B cell (primary cell): ENCODE results near the gene ZBTB34. TPM values are rescaled to one million over a fixed set of nuclear protein-coding genes. Genes with fewer than 3 reads are reported as not detected.

Experiments used
- ATAC-seq: fragments of 200-7000 bp; cut with Tn5 transposase; one replicate; pipeline ENCODE4 v1.10.0; 2021; ENCODE audit warnings: low read depth, mild to moderate bottlenecking, moderate number of reproducible peaks, moderate library complexity
- CTCF ChIA-PET: fragments of 350-600 bp; sonication (Branson Sonifier 250); formaldehyde crosslinking; loops from one replicate; lab custom pipeline; 2021; ENCODE audit warnings: antibody characterized with exemption, inconsistent platforms; lab: Charles Lee
- POLR2A ChIA-PET: fragments of 350-600 bp; sonication (Branson Sonifier 250); formaldehyde crosslinking; loops from one replicate; lab custom pipeline; 2021; ENCODE audit warnings: antibody characterized with exemption; lab: Charles Lee
- DNase-seq: peaks from one replicate; pipeline ENCODE4 v3.0.0; 2013
- H2AFZ ChIP-seq: 2 replicates; pipeline ENCODE4 v1.6.1; 2012; ENCODE audit warnings: mild to moderate bottlenecking, low read depth, low read length; ENCODE audit not compliant: insufficient read depth, poor library complexity, severe bottlenecking
- H3K27ac ChIP-seq, 2 donors: 1 replicate in 1 of 2; 2 replicates in 1 of 2; pipeline ENCODE4 v1.5.1; 2012 to 2013; ENCODE audit warnings: low read length in 2 of 2, mild to moderate bottlenecking in 2 of 2, moderate library complexity in 1 of 2
- H3K27me3 ChIP-seq, 4 experiments: fragments of 200-600 bp in 1 of 4; sonication (generic) in 1 of 4; replicated peaks in 1 of 4; 1 replicate in 2 of 4; 2 replicates in 2 of 4; pipeline versions ENCODE4 v1.6.1 to v1.7.0; 2013 to 2016; ENCODE audit warnings: low read length in 3 of 4, mild to moderate bottlenecking in 2 of 4, mixed read lengths in 1 of 4, moderate library complexity in 1 of 4; ENCODE audit not compliant: insufficient read depth in 4 of 4, control insufficient read depth in 3 of 4; ENCODE audit errors: control extremely low read depth in 1 of 4
- H3K36me3 ChIP-seq, 2 experiments: replicated peaks in 1 of 2; 1 replicate in 1 of 2; 2 replicates in 1 of 2; pipeline versions ENCODE4 v1.6.1 to v1.7.1; 2013; ENCODE audit warnings: low read length in 1 of 2; ENCODE audit not compliant: insufficient read depth in 2 of 2, control insufficient read depth in 1 of 2; ENCODE audit errors: control extremely low read depth in 1 of 2, extremely low read depth in 1 of 2
- H3K4me1 ChIP-seq, 2 donors: fragments of 200-600 bp in 1 of 2; sonication (generic) in 1 of 2; 1 replicate in 1 of 2; 2 replicates in 1 of 2; pipeline versions ENCODE4 v1.5.1 to v1.6.1; 2013 to 2017; ENCODE audit warnings: low read length in 2 of 2; ENCODE audit not compliant: control insufficient read depth in 2 of 2, insufficient read depth in 2 of 2
- H3K4me2 ChIP-seq: replicated peaks from 2 replicates; pipeline ENCODE3; 2012; ENCODE audit warnings: mild to moderate bottlenecking, low read depth, low read length; ENCODE audit not compliant: poor library complexity, severe bottlenecking
- H3K4me3 ChIP-seq, 5 experiments: fragments of 200-600 bp in 1 of 5; sonication (generic) in 1 of 5; 1 replicate in 3 of 5; 2 replicates in 2 of 5; pipeline versions ENCODE4 v1.5.1 to v1.7.0; 2011 to 2016; ENCODE audit warnings: low read length in 4 of 5, mild to moderate bottlenecking in 4 of 5, low read depth in 2 of 5, control low read depth in 1 of 5, moderate library complexity in 1 of 5; ENCODE audit not compliant: insufficient read depth in 1 of 5; ENCODE audit errors: control extremely low read depth in 1 of 5, extremely low read depth in 1 of 5
- H3K79me2 ChIP-seq: fragments of 200-600 bp; sonication (generic); one replicate; pipeline ENCODE4 v1.6.0; 2016; ENCODE audit warnings: low read length; ENCODE audit not compliant: control insufficient read depth, insufficient read depth
- H3K9ac ChIP-seq: fragments of 200-600 bp; sonication (generic); 2 replicates; pipeline ENCODE4 v1.6.1; 2017; ENCODE audit warnings: mild to moderate bottlenecking, low read length, moderate library complexity
- H3K9me3 ChIP-seq, 3 donors: one replicate each; pipeline versions ENCODE4 v1.6.1 to v1.7.1; 2013; ENCODE audit warnings: low read length in 2 of 3; ENCODE audit not compliant: control insufficient read depth in 2 of 3, insufficient read depth in 1 of 3; ENCODE audit errors: control extremely low read depth in 1 of 3
- H4K20me1 ChIP-seq: 2 replicates; pipeline ENCODE4 v1.6.0; 2012; ENCODE audit warnings: mild to moderate bottlenecking, low read length; ENCODE audit not compliant: insufficient read depth, control insufficient read depth, poor library complexity, severe bottlenecking
- H3K27ac Mint-ChIP-seq: one replicate; pipeline ENCODE4 v1.8.0; 2021; ENCODE audit warnings: mixed read lengths
- H3K27me3 Mint-ChIP-seq: one replicate; pipeline ENCODE4 v1.8.0; 2021; ENCODE audit warnings: mixed read lengths
- H3K4me1 Mint-ChIP-seq: one replicate; pipeline ENCODE4 v1.8.0; 2021; ENCODE audit warnings: mixed read lengths
- H3K4me3 Mint-ChIP-seq: one replicate; pipeline ENCODE4 v1.8.0; 2021; ENCODE audit warnings: mixed read lengths
- H3K9me3 Mint-ChIP-seq: one replicate; pipeline ENCODE4 v1.8.0; 2022; ENCODE audit warnings: mixed read lengths; ENCODE audit not compliant: insufficient read depth
- EZH2 ChIP-seq: IDR thresholded peaks from 2 replicates; pipeline ENCODE4 v1.6.1; 2012; ENCODE audit warnings: borderline replicate concordance, low read depth, mild to moderate bottlenecking, moderate library complexity, low read length; ENCODE audit not compliant: insufficient read depth, poor library complexity, severe bottlenecking
- WGBS: methylation state at CpG from one replicate; pipeline ENCODE4 v1.1.5; 2013; ENCODE audit warnings: missing lambda C conversion rate; ENCODE audit not compliant: insufficient coverage; 5-methylcytosine and 5-hydroxymethylcytosine counted together
- intact Hi-C: fragments of 100-400 bp; cut with micrococcal nuclease; formaldehyde crosslinking; loops from one replicate; pipeline ENCODE4 v1.10.0; 2022
- polyA plus RNA-seq: library from polyadenylated mRNA; depleted of rRNA; stranded (reverse); fragments of >200 nt; gene quantifications from 2 replicates; pipeline ENCODE4 v1.2.3, GENCODE V29; 2012
- total RNA-seq, 2 donors: library from RNA; stranded (reverse); fragments of 120-200 nt in 1 of 2; gene quantifications; 1 replicate in 1 of 2; 2 replicates in 1 of 2; pipeline versions ENCODE4 v1.2.3 to v1.2.4, GENCODE V29; 2013 to 2022
- TF ChIP-seq, protein P1 (sequence below): fragments of 200-600 bp; IDR thresholded peaks from one replicate; pipeline ENCODE4 v1.8.0; 2022; ENCODE audit warnings: antibody characterized with exemption, mild to moderate bottlenecking

Gene ZBTB34
- total and polyA plus RNA-seq, 2 donors (not counting 1 experiment from before 2014, with no cell fraction given) = 3.8 to 12.1 TPM

DNA sequence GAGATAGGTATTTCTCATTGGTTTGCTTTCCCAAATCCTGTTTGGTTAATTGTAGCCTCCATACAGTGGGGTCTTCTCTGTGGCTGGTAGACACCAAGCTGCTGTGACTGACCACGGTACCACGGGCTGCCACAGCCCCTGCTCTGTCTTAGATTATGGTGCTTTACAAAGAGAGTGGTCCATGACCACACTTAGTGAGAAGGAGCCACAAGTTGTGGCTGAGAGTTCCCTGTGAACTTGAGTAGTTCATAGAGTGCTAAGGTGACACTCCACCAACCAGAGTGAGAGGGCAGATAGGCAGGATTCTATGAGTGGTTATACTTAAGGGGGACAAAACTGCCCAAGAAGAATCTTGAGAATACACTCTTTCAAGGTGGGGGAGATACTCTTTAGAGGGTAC lies 25.8 kb upstream of the ZBTB34 start:
- no peaks in the 10 kb centered on the region for H3K27me3 ChIP-seq
- CTCF ChIA-PET = interaction anchor here (1.0 kb wide), 1 partner anchor 145 kb away, joined by 3 read pairs; no protein-coding TSS in a partner anchor
- no peak overlapping the region for H3K27ac Mint-ChIP-seq
- peaks cover 37% of the 10 kb centered on the region for H3K79me2 ChIP-seq
- H3K4me3 Mint-ChIP-seq = no peak overlapping the region
- no peaks in the 10 kb centered on the region for H3K9me3 ChIP-seq
- no peak overlapping the region for H3K4me3 ChIP-seq
- peaks cover 0 to 12% of the 10 kb centered on the region in 2 donors for H3K4me1 ChIP-seq
- no peak overlapping the region for H2AFZ ChIP-seq
- no peak overlapping the region for H3K4me2 ChIP-seq
- no peak overlapping the region for H3K27ac ChIP-seq
- ATAC-seq (no peak), DNase-seq (no peak)
- H3K36me3 ChIP-seq = peaks cover 0 to 48% of the 10 kb centered on the region in 2 experiments
- peaks cover 23% of the 10 kb centered on the region for H4K20me1 ChIP-seq
- H3K27me3 Mint-ChIP-seq = no peaks in the 10 kb centered on the region
- TF ChIP-seq, protein P1, sequence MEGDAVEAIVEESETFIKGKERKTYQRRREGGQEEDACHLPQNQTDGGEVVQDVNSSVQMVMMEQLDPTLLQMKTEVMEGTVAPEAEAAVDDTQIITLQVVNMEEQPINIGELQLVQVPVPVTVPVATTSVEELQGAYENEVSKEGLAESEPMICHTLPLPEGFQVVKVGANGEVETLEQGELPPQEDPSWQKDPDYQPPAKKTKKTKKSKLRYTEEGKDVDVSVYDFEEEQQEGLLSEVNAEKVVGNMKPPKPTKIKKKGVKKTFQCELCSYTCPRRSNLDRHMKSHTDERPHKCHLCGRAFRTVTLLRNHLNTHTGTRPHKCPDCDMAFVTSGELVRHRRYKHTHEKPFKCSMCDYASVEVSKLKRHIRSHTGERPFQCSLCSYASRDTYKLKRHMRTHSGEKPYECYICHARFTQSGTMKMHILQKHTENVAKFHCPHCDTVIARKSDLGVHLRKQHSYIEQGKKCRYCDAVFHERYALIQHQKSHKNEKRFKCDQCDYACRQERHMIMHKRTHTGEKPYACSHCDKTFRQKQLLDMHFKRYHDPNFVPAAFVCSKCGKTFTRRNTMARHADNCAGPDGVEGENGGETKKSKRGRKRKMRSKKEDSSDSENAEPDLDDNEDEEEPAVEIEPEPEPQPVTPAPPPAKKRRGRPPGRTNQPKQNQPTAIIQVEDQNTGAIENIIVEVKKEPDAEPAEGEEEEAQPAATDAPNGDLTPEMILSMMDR = no peak
- TF ChIP-seq EZH2 = no peak
- H3K9me3 Mint-ChIP-seq = no peaks in the 10 kb centered on the region
- H3K9ac ChIP-seq = no peak overlapping the region
- no CpG with 5 or more reads among the region's 2 CpGs for WGBS
- POLR2A ChIA-PET = no interaction called here
- intact Hi-C loops = no loop called here
- H3K4me1 Mint-ChIP-seq = peaks cover 39% of the 10 kb centered on the region

DNA sequence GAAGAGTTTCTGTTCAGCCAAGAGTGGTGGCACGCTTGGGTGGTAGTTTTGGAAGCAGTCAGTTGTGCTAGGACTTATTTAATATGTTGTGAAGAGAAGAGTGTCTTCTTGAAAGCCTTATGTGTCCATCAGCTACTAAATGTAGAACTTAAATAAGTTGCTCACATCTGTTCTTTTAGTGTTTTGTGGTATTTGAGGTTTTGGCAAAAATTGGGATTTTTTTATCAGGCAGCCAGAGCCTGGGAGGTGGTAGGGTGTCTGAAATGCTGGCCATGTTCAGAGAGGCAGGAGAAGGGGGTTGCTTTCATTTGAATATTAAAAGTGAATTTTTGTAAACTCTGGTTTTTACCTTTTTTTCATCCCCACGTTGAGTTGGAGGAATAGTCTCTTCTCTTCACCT lies 24.2 kb upstream of the ZBTB34 start:
- H3K36me3 ChIP-seq = peaks cover 0 to 37% of the 10 kb centered on the region in 2 experiments
- 86% methylated on average over 1 of the region's 2 CpGs for WGBS
- Mint-ChIP-seq H3K27me3 (no peaks in the 10 kb centered on the region), H3K27ac (no peak overlapping the region), H3K9me3 (no peaks in the 10 kb centered on the region), H3K4me1 (peaks cover 39% of the 10 kb centered on the region), H3K4me3 (no peak overlapping the region)
- intact Hi-C loops = no loop called here
- H3K27me3 ChIP-seq = no peaks in the 10 kb centered on the region
- peaks cover 29% of the 10 kb centered on the region for H3K79me2 ChIP-seq
- TF ChIP-seq, protein P1 = no peak
- TF ChIP-seq EZH2 = no peak
- ATAC-seq (no peak), DNase-seq (no peak)
- H4K20me1 ChIP-seq = peaks cover 16% of the 10 kb centered on the region
- ChIA-PET CTCF (interaction anchor here (1.5 kb wide), 1 partner anchor 131 kb away, joined by 3 read pairs; no protein-coding TSS in a partner anchor), POLR2A (no interaction called here)
- H3K9me3 ChIP-seq = no peaks in the 10 kb centered on the region
- H3K4me3 ChIP-seq = no peak overlapping the region
- no peak overlapping the region for H3K27ac ChIP-seq
- H3K9ac ChIP-seq = no peak overlapping the region
- no peak overlapping the region for H2AFZ ChIP-seq
- H3K4me1 ChIP-seq = peaks cover 0 to 12% of the 10 kb centered on the region in 2 donors
- H3K4me2 ChIP-seq = no peak overlapping the region
